Activated naive CD8-positive, alpha-beta T cell treated with anti-CD3 and anti-CD28 coated beads, Interleukin-2, amount 50 U/mL, for 16 hours (primary cell): ENCODE measurements around the gene TMEM231.
"Not testable (repeated sequence)": the region's sequence is repeated elsewhere in the genome, so short reads cannot be mapped to it uniquely, and the experiment has no call there.

Experiments
- DNase-seq: peaks from one replicate; pipeline ENCODE4 v3.0.0-alpha.2; 2020; ENCODE audit warnings: low read depth, low spot score

TMEM231 gene

DNA sequence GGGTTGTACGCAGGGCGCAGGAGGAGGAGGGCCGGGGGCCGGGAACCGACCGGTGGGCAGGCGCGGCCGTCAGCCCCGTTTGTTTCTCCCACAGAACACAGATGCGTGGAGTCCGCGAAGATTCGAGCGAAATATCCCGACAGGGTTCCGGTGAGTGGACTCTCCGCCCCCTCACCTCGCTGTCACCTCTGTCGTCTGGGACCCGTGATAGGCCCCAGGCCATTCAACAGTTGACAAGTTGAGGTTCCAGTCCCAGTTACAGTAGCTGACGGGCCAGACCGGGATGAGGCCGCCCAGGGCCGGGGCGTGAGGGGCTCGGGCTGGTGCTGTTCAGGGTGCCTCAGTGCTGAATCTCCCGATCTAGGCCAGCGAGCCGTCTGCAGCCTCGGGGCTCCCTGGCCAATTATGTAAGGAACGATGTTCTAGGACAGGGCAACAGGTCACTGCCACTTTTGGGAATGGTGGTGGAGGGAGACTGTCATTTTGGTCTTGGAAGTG is 10.8 kb upstream of the TMEM231 start:
- DNase-seq, result no peak

GRCh38 chr16:75566040-75566757 is 10.1 kb upstream of the TMEM231 start, which contains the start of gene GABARAPL2:
TSS of gene GABARAPL2 (plus strand) at chr16:75566379. CDS start at chr16:75566487, 108 bp downstream.
- peak; percentile 74 for DNase-seq

- DNase-seq, result no peak
Observed at GRCh38 chr16:75565640-75566039, 9.6 kb upstream of the TMEM231 start.

GRCh38 chr16:75559564-75560372 is 3.7 kb upstream of the TMEM231 start:
- DNase-seq, result no peak

DNA sequence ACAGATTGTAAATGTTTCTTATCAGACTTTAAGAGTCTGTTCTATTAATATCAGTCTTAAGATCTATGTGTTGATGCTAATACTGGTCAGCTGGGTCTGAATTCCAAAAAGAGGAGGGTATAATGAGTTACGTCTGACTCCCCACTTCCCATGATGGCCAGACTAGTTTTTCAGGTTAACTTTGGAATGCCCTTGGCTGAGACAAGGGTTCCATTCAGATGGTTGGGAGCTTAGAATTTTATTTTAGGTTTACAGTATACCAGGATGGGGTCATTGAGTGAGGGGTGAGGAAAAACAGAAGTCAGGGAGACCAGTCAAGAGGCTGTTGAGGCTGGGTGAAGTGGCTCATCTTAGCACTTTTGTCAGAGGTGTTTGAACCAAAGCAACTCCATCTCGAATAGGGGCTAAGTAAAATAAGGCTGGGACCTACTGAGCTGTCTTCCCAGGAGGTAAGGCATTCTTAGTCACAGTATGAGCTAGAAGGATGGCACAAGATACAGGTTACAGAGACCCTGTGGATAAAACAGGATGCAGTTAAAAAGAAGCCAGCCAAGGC is 2.9 kb upstream of the TMEM231 start:
- DNase-seq, result no peak

GRCh38 chr16:75556431-75556950 is 439 bp upstream of the TMEM231 start:
- no peak for DNase-seq

GRCh38 chr16:75555213-75555706 is 792 bp downstream of the TMEM231 start:
- DNase-seq, result no peak

- no peak for DNase-seq
Observed at GRCh38 chr16:75552951-75553350, 3.1 kb downstream of the TMEM231 start.

DNA sequence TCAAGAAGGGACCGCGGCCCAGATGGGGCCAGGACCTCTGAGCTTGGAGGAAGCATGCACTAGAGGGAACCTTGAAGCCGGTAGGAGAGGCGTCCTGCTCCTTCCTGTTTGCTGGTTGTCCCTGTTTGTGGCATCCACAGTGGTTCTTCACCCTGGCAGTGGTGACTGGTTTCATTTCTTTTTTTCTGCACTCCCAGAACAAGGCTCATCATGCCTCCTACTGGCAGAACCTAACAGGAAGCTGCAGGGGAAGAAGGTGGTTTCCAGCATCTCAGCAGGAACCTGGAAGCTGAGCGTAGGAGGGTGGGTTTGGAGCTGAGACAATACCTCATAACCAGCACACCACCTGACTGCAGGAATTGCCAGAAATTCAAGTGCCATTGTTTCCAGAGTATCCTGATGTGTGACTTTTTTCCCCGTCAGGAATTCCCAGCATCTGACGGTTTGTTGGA is 5.8 kb downstream of the TMEM231 start:
- no peak for DNase-seq

DNA sequence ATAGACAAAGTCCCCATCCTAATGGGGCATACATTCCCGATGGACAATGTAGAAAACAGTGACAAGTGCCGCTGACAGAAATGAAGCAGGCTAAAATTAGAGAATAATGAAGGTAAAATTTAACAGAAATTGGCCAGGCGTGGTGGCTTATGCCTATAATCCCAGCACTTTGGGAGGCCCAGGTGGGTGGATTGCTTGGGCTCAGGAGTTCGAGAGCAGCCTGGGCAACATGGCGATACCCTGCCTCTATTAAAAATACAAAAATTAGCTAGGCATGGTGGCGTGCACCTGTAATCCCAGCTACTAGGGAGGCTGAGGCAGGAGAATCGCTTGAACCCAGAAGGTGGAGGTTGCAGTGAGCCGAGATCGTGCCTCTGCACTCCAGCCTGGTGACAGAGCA is 7.6 kb downstream of the TMEM231 start:
- DNase-seq, result not testable (repeated sequence)

- no peak for DNase-seq
Observed at GRCh38 chr16:75546293-75546692, 9.8 kb downstream of the TMEM231 start.

DNA sequence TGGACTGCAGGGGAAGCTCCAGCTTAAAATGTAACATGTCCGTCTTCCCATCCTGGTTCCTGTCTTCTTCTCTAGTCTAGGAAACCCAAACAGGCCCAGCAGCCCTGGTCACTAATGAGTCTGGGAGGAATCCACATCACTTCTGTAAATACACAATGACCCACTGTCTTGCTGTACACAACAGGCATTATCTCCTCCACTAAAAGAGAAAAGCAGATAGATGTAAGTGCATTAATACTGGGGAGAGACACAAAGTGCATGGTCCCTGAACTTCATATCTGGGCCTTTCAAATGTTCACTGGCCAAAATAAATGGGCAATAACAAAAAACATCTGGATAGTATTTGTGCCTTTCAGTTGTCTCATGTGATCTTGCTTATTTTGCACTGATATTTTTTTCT is 10.2 kb downstream of the TMEM231 start:
- not testable (repeated sequence) for DNase-seq

- DNase-seq, result not testable (repeated sequence)
Observed at GRCh38 chr16:75542462-75542861, 13.6 kb downstream of the TMEM231 start.

DNA sequence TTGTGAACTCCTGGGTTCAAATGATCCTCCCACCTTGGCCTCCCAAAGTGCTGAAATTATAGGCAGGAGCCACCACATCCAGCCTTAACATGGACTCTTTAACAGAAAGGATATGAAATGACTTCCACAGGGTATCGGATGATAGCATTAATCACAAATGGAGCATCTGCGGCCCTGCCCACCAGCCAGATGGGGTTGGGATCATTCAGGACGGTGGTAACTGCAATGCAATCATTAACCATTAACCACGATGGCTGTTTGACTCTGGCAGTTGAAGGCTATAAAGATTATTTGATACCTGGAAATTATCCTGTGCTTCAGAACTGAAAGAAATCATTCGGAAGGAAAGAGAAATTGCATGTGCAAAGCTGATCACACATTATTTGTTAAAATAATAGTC is 14.8 kb downstream of the TMEM231 start:
- no peak for DNase-seq

DNA sequence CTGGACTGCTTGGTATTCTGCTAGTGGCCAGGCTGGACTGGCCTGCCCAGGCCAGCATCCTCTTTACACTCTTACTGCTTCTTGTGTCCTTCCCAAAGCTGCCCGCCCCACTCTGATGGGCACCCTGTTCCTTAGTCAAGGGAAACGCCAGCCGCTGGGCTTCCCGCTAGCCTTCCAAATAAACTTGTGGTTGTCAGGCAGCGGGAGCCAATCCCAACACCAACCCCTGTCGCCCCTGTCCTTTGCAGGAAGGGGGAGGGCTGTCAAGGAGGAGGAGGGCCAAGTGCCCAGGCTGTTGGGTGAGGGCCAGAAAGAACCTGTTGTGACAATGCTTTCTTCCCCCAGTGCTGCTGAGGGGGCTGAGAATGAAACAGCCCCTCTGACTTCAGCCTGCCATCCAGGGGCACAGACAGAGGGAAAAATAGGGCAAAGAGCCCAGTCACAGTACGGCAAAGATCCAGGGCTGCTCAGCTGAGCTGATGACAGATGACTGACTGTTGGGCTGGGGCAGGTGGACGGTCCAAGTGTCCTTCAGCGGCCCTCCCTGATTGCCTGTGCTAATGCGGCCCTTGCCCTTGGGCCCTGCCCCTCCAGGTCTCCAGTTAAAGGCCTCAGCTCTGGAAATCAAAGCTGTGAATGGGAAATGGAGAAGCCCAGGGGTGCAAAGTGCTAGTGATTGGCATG is 17.0 kb downstream of the TMEM231 start:
- DNase-seq, result not testable (repeated sequence)

DNA sequence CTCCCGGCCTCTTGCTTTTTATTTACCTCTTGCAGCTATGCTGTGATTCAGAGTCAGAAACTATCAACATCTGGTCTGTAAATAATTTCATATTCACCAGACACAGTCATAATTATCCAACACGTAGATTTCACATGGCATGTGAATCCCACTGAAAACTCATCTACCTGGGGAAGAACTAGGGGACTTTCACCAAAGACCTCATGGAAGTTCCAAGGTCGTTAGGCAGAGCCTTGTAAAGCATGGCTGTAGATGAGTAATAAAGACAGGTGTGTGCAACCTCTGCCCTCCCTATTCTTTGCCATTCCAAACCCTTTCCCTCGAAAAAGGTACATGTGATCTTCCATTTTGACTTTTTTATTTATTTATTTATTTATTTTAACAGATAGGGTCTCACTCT is 18.3 kb downstream of the TMEM231 start:
- no peak for DNase-seq

DNA sequence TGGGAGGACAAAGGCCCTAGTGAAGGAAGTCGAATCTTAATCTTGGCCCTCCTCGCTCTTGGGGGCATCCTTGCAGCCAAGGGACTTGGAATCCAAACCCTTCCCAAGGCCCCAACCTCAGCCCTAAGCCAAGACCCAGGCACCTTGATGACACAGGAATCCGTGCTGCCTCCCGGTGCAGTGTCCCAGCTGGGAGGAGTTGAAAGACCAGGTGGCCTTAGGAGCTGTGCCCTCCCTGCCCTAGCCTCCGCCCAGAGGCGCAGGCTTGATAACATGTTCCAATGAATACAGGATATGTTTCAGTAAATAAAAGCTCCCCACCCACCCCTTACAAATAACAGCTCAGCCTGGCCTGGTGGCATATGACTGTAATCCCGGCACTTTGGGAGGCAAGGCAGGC is 20.2 kb downstream of the TMEM231 start, which contains the start of gene CHST5:
CHST5 (minus strand) TSS at position 208 of the 400 bp plus-strand sequence. CDS start 5,724 bp downstream, outside the sequence.
- DNase-seq, result no peak

GRCh38 chr16:75535211-75535843 is 20.7 kb downstream of the TMEM231 start:
- DNase-seq, result no peak

GRCh38 chr16:75534560-75535205 is 21.4 kb downstream of the TMEM231 start:
- DNase-seq, result no peak

DNA sequence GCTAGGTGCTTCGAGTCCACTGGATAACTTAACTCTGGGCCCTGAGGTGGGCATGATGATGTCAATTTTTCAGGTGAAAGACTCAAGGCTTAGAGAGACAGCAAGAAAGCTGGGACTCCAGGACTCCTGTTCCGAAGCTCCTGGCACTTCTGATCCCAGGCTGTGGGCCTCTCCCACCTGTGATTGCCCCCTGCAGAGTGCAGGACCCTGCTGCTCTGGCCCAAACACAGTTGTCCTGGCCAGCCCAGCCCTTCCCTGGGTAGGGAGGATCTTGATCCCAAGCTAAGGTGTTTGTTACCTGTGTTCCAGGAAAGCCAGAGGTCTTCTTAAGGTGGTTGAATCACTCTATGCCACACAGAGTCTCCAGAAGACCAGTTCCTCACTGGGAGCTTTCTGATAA is 23.3 kb downstream of the TMEM231 start:
- DNase-seq, result no peak
